H9 (cell line): ENCODE measurements around the gene SLC16A7. TPM values are rescaled to one million over a fixed set of nuclear protein-coding genes. Genes with fewer than 3 reads are reported as not detected.

Experiments used
- DNase-seq: peaks from one replicate; pipeline ENCODE4 v3.0.0-alpha.2; 2017
- H2AFZ ChIP-seq: one replicate; pipeline ENCODE4 v1.6.1; 2013; ENCODE audit warnings: mild to moderate bottlenecking, low read length, control low read depth, moderate library complexity
- H2AK5ac ChIP-seq: 2 replicates; pipeline ENCODE4 v1.6.1; 2013; ENCODE audit warnings: low read length, control low read depth, mixed read lengths; ENCODE audit not compliant: insufficient read length
- H2BK120ac ChIP-seq: one replicate; pipeline ENCODE4 v1.6.1; 2013; ENCODE audit warnings: low read depth, mild to moderate bottlenecking, low read length, control low read depth, inconsistent platforms; ENCODE audit not compliant: poor library complexity, severe bottlenecking
- H2BK12ac ChIP-seq: 2 replicates; pipeline ENCODE4 v1.6.1; 2013; ENCODE audit warnings: low read length, control low read depth, mixed read lengths, low read depth; ENCODE audit not compliant: insufficient read length
- H2BK15ac ChIP-seq: 2 replicates; pipeline ENCODE4 v1.6.1; 2013; ENCODE audit warnings: low read depth, low read length, control low read depth
- H2BK20ac ChIP-seq: one replicate; pipeline ENCODE4 v1.6.1; 2013; ENCODE audit warnings: low read depth, mild to moderate bottlenecking, low read length, control low read depth, inconsistent platforms; ENCODE audit not compliant: poor library complexity, severe bottlenecking
- H2BK5ac ChIP-seq: 2 replicates; pipeline ENCODE4 v1.6.1; 2013; ENCODE audit warnings: low read length, control low read depth, mixed read lengths; ENCODE audit not compliant: insufficient read length
- H3K14ac ChIP-seq: 2 replicates; pipeline ENCODE4 v1.6.1; 2013; ENCODE audit warnings: low read length, control low read depth; ENCODE audit not compliant: insufficient read depth
- H3K18ac ChIP-seq: 2 replicates; pipeline ENCODE4 v1.6.1; 2013; ENCODE audit warnings: low read depth, mild to moderate bottlenecking, mixed read lengths, low read length, control low read depth; ENCODE audit not compliant: insufficient read length
- H3K23ac ChIP-seq: 2 replicates; pipeline ENCODE4 v1.6.1; 2013; ENCODE audit warnings: low read length, control low read depth, mixed read lengths, low read depth; ENCODE audit not compliant: insufficient read length
- H3K23me2 ChIP-seq: 2 replicates; pipeline ENCODE4 v1.6.1; 2013; ENCODE audit warnings: low read depth, mild to moderate bottlenecking, mixed read lengths, low read length, control low read depth; ENCODE audit not compliant: insufficient read length, poor library complexity, severe bottlenecking
- H3K27ac ChIP-seq: 2 replicates; pipeline ENCODE4 v1.5.1; 2013; ENCODE audit warnings: low read length, control low read depth, mixed read lengths, low read depth; ENCODE audit not compliant: insufficient read length
- H3K27me3 ChIP-seq: 2 replicates; pipeline ENCODE4 v1.6.1; 2013; ENCODE audit warnings: low read length, control low read depth, inconsistent platforms; ENCODE audit not compliant: insufficient read depth
- H3K4ac ChIP-seq: 2 replicates; pipeline ENCODE4 v1.6.1; 2013; ENCODE audit warnings: low read depth, mild to moderate bottlenecking, control low read depth, inconsistent platforms, low read length, moderate library complexity
- H3K4me1 ChIP-seq: 2 replicates; pipeline ENCODE4 v1.6.1; 2013; ENCODE audit warnings: low read length, control low read depth, inconsistent platforms; ENCODE audit not compliant: insufficient read depth
- H3K4me2 ChIP-seq: 2 replicates; pipeline ENCODE4 v1.6.1; 2013; ENCODE audit warnings: low read length, control low read depth, mixed read lengths; ENCODE audit not compliant: insufficient read length, insufficient read depth
- H3K56ac ChIP-seq: 2 replicates; pipeline ENCODE4 v1.6.1; 2013; ENCODE audit warnings: low read depth, mild to moderate bottlenecking, mixed read lengths, low read length, control low read depth; ENCODE audit not compliant: insufficient read length
- H3K79me1 ChIP-seq: 2 replicates; pipeline ENCODE4 v1.6.1; 2013; ENCODE audit warnings: low read depth, mild to moderate bottlenecking, moderate library complexity, low read length, control low read depth, inconsistent platforms; ENCODE audit not compliant: insufficient read depth, poor library complexity, severe bottlenecking
- H3K79me2 ChIP-seq: 2 replicates; pipeline ENCODE4 v1.6.1; 2013; ENCODE audit warnings: low read length, control low read depth, inconsistent platforms; ENCODE audit not compliant: insufficient read depth
- H3K9ac ChIP-seq: 2 replicates; pipeline ENCODE4 v1.6.1; 2013; ENCODE audit warnings: low read length, control low read depth, mixed read lengths; ENCODE audit not compliant: insufficient read length; ENCODE audit errors: extremely low read depth
- H3K9me3 ChIP-seq: one replicate; pipeline ENCODE4 v1.6.1; 2013; ENCODE audit warnings: low read depth, low read length, inconsistent platforms; ENCODE audit not compliant: control insufficient read depth
- H3T11ph ChIP-seq: one replicate; pipeline ENCODE4 v1.6.1; 2013; ENCODE audit warnings: mild to moderate bottlenecking, low read length, control low read depth, inconsistent platforms
- H4K20me1 ChIP-seq: one replicate; pipeline ENCODE4 v1.6.1; 2013; ENCODE audit not compliant: control insufficient read depth, insufficient read length, insufficient read depth
- H4K5ac ChIP-seq: 2 replicates; pipeline ENCODE4 v1.6.1; 2013; ENCODE audit warnings: low read depth, mild to moderate bottlenecking, mixed read lengths, low read length, control low read depth; ENCODE audit not compliant: insufficient read length
- H4K8ac ChIP-seq: replicated peaks from 2 replicates; pipeline ENCODE4 v1.6.1; 2013; ENCODE audit warnings: low read length, control low read depth, mixed read lengths, low read depth; ENCODE audit not compliant: insufficient read length
- H4K91ac ChIP-seq: 2 replicates; pipeline ENCODE4 v1.6.1; 2013; ENCODE audit warnings: low read depth, mild to moderate bottlenecking, moderate library complexity, mixed read lengths, low read length, control low read depth; ENCODE audit not compliant: insufficient read length
- H3K27ac Mint-ChIP-seq, 3 experiments: 2 replicates in 2 of 3; 3 replicates in 1 of 3; pipeline ENCODE4 v1.8.0; 2020 to 2021; ENCODE audit warnings: mixed read lengths in 3 of 3, mild to moderate bottlenecking in 1 of 3, moderate library complexity in 1 of 3
- H3K27me3 Mint-ChIP-seq: 2 replicates; pipeline ENCODE4 v1.8.0; 2021; ENCODE audit warnings: low read depth, mild to moderate bottlenecking, moderate library complexity, mixed read lengths
- H3K36me3 Mint-ChIP-seq, 3 experiments: 2 replicates in 2 of 3; 3 replicates in 1 of 3; pipeline ENCODE4 v1.8.0; 2020 to 2021; ENCODE audit warnings: low read depth in 3 of 3, mixed read lengths in 3 of 3; ENCODE audit not compliant: insufficient read depth in 1 of 3
- H3K4me1 Mint-ChIP-seq, 2 experiments: 2 replicates each; pipeline ENCODE4 v1.8.0; 2020; ENCODE audit warnings: mixed read lengths in 2 of 2
- H3K4me3 Mint-ChIP-seq, 2 experiments: 2 replicates in 1 of 2; 3 replicates in 1 of 2; pipeline ENCODE4 v1.8.0; 2020 to 2021; ENCODE audit warnings: mild to moderate bottlenecking in 2 of 2, mixed read lengths in 2 of 2, moderate library complexity in 1 of 2
- H3K9me3 Mint-ChIP-seq, 2 experiments: 2 replicates in 1 of 2; 3 replicates in 1 of 2; pipeline ENCODE4 v1.8.0; 2020; ENCODE audit warnings: mild to moderate bottlenecking in 2 of 2, mixed read lengths in 2 of 2, moderate library complexity in 1 of 2
- CTCF ChIP-seq: fragments of 200-600 bp; sonication (generic); conservative IDR thresholded peaks from 3 replicates; pipeline ENCODE4 v1.8.0; 2021; ENCODE audit warnings: antibody characterized with exemption, mild to moderate bottlenecking
- WGBS: extraction: QIAGEN DNeasy Blood & Tissue Kit; methylation state at CpG from one replicate; pipeline ENCODE4 v1.1.7; 2013; ENCODE audit warnings: missing lambda C conversion rate, low lambda C conversion rate, mixed read lengths; ENCODE audit not compliant: insufficient read length; ENCODE audit errors: extremely low coverage; 5-methylcytosine and 5-hydroxymethylcytosine counted together
- total RNA-seq: library from RNA; stranded (reverse); gene quantifications from 2 replicates; pipeline ENCODE4 v1.2.1, GENCODE V29; 2021

Gene SLC16A7
- total RNA-seq, 1 experiment from 2014 or later: 2.2 TPM

- Histone ChIP-seq H3K4me1 (no peaks in the 10 kb centered on the region), H3K27ac (no peak overlapping the region), H3K4ac (no peak overlapping the region), H3K18ac (no peak overlapping the region), H3K9me3 (no peaks in the 10 kb centered on the region), H4K5ac (no peak overlapping the region), H3K56ac (no peak overlapping the region), H2AFZ (no peak overlapping the region), H3K4me2 (no peak overlapping the region), H4K91ac (no peak overlapping the region), H3K79me1 (no peaks in the 10 kb centered on the region), H3T11ph (no peak overlapping the region), H2BK20ac (no peak overlapping the region), H2BK15ac (no peak overlapping the region), H3K9ac (no peak overlapping the region), H4K8ac (no peak overlapping the region), H3K27me3 (no peaks in the 10 kb centered on the region), H3K23ac (no peak overlapping the region), H2BK120ac (no peak overlapping the region), H3K23me2 (no peaks in the 10 kb centered on the region), H2AK5ac (no peak overlapping the region), H4K20me1 (no peaks in the 10 kb centered on the region), H3K79me2 (no peaks in the 10 kb centered on the region), H3K14ac (no peak overlapping the region), H2BK12ac (no peak overlapping the region), H2BK5ac (no peak overlapping the region)
- Mint-ChIP-seq H3K4me1 (no peaks in the 10 kb centered on the region), H3K27ac (no peak overlapping the region), H3K4me3 (no peak overlapping the region), H3K36me3 (no peaks in the 10 kb centered on the region), H3K27me3 (no peaks in the 10 kb centered on the region), H3K9me3 (no peaks in the 10 kb centered on the region)
- DNase-seq: no peak
- no CpG with 5 or more reads among the region's 4 CpGs for WGBS
- no peak for TF ChIP-seq CTCF
Measured at GRCh38 chr12:59698600-59698999, 102.8 kb downstream of the SLC16A7 start.
